ENCODE measurements around the gene AFF3. TPM values are rescaled to one million over a fixed set of nuclear protein-coding genes. Genes with fewer than 3 reads are reported as not detected.

AFF3 gene
- total and polyA plus RNA-seq, 2 of the 8 experiments (the other 6 are each of a cell fraction or from before 2014, with no cell fraction given) = 0.27 to 3.0 TPM

DNA sequence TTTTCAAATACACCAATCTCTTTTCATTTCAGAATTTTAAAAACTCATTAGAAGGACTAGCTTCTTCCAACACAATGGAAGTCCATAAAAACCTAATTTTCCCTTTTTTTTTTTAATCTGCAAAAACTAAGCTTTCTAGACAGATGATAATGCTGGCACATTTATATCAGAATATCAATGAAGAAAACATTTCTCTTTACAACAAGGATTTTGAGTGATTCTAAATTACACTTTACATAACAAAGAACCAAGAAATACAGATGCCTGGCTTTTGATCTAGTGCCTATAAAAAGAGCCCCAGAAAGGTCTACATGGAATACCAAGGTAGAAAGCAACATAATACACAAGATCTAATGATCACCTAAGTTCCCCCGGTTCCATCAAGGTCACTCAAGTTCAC is 108.0 kb downstream of the AFF3 start:
- Histone ChIP-seq H3K18ac (ENCODE audit: extremely low read depth, low read length) (no peak overlapping the region), H4K5ac (ENCODE audit: insufficient read length, low read depth, low read length) (no peak overlapping the region), H2BK120ac (replicated peaks; ENCODE audit: low read depth, low read length) (no peak overlapping the region), H4K91ac (replicated peaks; ENCODE audit: insufficient read length, low read length) (no peak overlapping the region), H3K9ac (replicated peaks in 1 of 4; ENCODE audit: extremely low read depth in 1 of 4, low read depth in 3 of 4, low read length in 3 of 4) (no peak overlapping the region), H3K4me1 (replicated peaks in 1 of 4; ENCODE audit: control insufficient read depth in 3 of 4, insufficient read depth in 4 of 4, low read length in 3 of 4) (no peaks in the 10 kb centered on the region), H3K27me3 (replicated peaks in 1 of 4; ENCODE audit: control insufficient read depth in 3 of 4, extremely low read depth in 1 of 4, insufficient read depth in 3 of 4, low read length in 3 of 4) (no peaks in the 10 kb centered on the region), H3K14ac (ENCODE audit: insufficient read length) (no peak overlapping the region), H3K79me1 (ENCODE audit: low read depth, low read length) (no peaks in the 10 kb centered on the region), H3K9me3 (ENCODE audit: insufficient read depth in 2 of 2, low read depth in 1 of 2, low read length in 1 of 2) (no peaks in the 10 kb centered on the region), H2BK5ac (ENCODE audit: low read depth, low read length) (no peak overlapping the region), H2BK15ac (ENCODE audit: low read length) (no peak overlapping the region), H3K23me2 (ENCODE audit: low read depth, low read length) (no peaks in the 10 kb centered on the region), H3K4me2 (ENCODE audit: insufficient read depth in 1 of 2, low read depth in 2 of 2, low read length in 2 of 2) (no peak overlapping the region), H2AK5ac (ENCODE audit: low read depth, low read length) (no peak overlapping the region), H3K79me2 (ENCODE audit: control insufficient read depth in 1 of 2, insufficient read depth in 2 of 2, low read length in 2 of 2) (no peaks in the 10 kb centered on the region), H4K20me1 (replicated peaks in 1 of 2; ENCODE audit: control insufficient read depth in 1 of 2, insufficient read depth in 2 of 2, low read length in 2 of 2) (no peaks in the 10 kb centered on the region), H3K27ac (ENCODE audit: low read depth, low read length) (no peak overlapping the region), H2BK12ac (ENCODE audit: low read depth, low read length) (no peak overlapping the region), H2BK20ac (ENCODE audit: low read length) (no peak overlapping the region), H3K56ac (replicated peaks; ENCODE audit: insufficient read length, low read depth, low read length) (no peak overlapping the region), H2AFZ (ENCODE audit: low read length) (no peak overlapping the region), H3K23ac (ENCODE audit: insufficient read length) (no peak overlapping the region), H3K4ac (replicated peaks; ENCODE audit: insufficient read length, low read depth, low read length) (no peak overlapping the region), H3K4me3 (ENCODE audit: extremely low read depth in 1 of 4, insufficient read depth in 2 of 4, low read depth in 3 of 4, low read length in 4 of 4) (no peak overlapping the region), H3K36me3 (ENCODE audit: control insufficient read depth in 2 of 4, insufficient read depth in 4 of 4, low read length in 3 of 4) (no peaks in the 10 kb centered on the region), H4K8ac (ENCODE audit: extremely low read depth, insufficient read depth, low read length) (no peak overlapping the region)
- WGBS, 2 experiments (ENCODE audit: extremely low coverage in 1 of 2, insufficient coverage in 1 of 2, insufficient read length in 1 of 2, insufficient replicate concordance in 2 of 2, low coverage in 1 of 2, low lambda C conversion rate in 2 of 2, missing lambda C conversion rate in 1 of 2) = 96% methylated on average over 1 of the region's 1 CpG; no CpG with 5 or more reads in 1 of the 2 experiments
- POLR2A ChIA-PET (ENCODE audit: partially characterized antibody) = no interaction called here
- TF ChIP-seq KDM1A (IDR thresholded peaks at IDR 0.05; ENCODE audit: borderline replicate concordance, low read length) (no peak), BACH1 (IDR thresholded peaks at IDR 0.05; ENCODE audit: low read length) (no peak), POLR2A (IDR thresholded peaks at IDR 0.05; ENCODE audit: control extremely low read depth in 1 of 2, low read depth in 2 of 2, low read length in 2 of 2) (no peak), HDAC6 (IDR thresholded peaks at IDR 0.05; ENCODE audit: low read depth, low read length) (no peak), JUND (IDR thresholded peaks at IDR 0.05; ENCODE audit: low read length) (no peak), CBX5 (IDR thresholded peaks at IDR 0.05; ENCODE audit: low read depth, low read length) (no peak), CHD1 (IDR thresholded peaks at IDR 0.05; ENCODE audit: low read depth, low read length) (no peak), RAD21 (IDR thresholded peaks at IDR 0.05 in 1 of 2, conservative IDR thresholded peaks at IDR 0.05 in 1 of 2; ENCODE audit: low read depth in 2 of 2, low read length in 2 of 2) (no peak), HDAC2 (IDR thresholded peaks at IDR 0.05; ENCODE audit: borderline replicate concordance in 1 of 2, low read depth in 2 of 2, low read length in 2 of 2) (no peak), NANOG (IDR thresholded peaks at IDR 0.05; ENCODE audit: insufficient read depth, low read depth, low read length, poor library complexity, severe bottlenecking) (no peak), SIN3A (conservative IDR thresholded peaks at IDR 0.05 in 1 of 2, IDR thresholded peaks at IDR 0.05 in 1 of 2; ENCODE audit: low read depth in 1 of 2, low read length in 2 of 2) (no peak), EGR1 (IDR thresholded peaks at IDR 0.05; ENCODE audit: borderline replicate concordance, low read depth, low read length) (no peak), SUZ12 (IDR thresholded peaks at IDR 0.05; ENCODE audit: low read length) (no peak)
- TF ChIP-seq, protein P1, sequence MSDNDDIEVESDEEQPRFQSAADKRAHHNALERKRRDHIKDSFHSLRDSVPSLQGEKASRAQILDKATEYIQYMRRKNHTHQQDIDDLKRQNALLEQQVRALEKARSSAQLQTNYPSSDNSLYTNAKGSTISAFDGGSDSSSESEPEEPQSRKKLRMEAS (IDR thresholded peaks at IDR 0.05) = no peak
- FAIRE-seq (no peak), DNase-seq (ENCODE audit: low read depth in 1 of 2, low spot score in 2 of 2) (no peak)
- CTCF ChIA-PET (ENCODE audit: partially characterized antibody) = no interaction called here
